DMS114 treated with DMSO at 0.1 percent for 48 hours (cell line): ENCODE data around the gene TPM1.
"Not testable (repeated sequence)": the region's sequence is repeated elsewhere in the genome, so short reads cannot be mapped to it uniquely, and the experiment has no call there.

Experiments
- DNase-seq: peaks from one replicate; lab custom pipeline; 2025; ENCODE audit not compliant: unreplicated experiment; lab: John Stamatoyannopoulos, UW

The TPM1 gene

GRCh38 chr15:63091679-63092446 lies 49.3 kb downstream of the TPM1 start:
- DNase-seq = no peak

DNA sequence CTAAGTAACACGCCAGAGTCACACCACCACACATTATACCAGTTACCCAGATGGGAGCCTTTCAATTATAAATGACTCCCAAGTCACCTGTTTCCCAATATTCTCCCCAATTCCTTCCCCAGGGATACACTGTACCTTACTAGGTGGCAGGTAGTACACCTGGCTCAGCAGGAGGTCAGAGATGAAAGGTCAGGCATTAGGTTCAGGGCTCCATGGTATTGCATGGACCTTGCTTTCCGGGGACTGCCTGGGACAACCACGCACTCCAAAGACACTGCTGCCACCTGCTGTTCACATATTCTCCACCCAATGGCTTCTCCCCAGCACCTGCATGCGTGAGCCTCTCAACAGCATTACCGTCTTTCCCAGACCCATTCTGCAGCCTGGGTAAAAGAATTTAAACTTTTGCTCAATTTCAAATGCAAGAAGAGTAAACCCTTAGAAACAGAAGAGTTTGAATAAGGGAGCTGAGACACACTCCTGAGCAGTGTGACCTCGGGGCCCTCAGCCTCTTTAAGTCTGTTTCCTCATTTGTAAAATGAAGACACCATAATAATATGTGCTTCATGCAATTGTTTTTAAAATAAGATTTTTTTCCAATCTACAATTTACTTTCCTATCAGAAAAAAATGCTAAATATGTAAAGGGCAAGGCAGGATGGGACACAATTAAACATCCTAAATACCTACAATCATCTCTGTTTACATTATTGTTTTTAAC lies 51.1 kb downstream of the TPM1 start:
- peak; percentile 76 for DNase-seq

GRCh38 chr15:63094495-63094931 lies 52.0 kb downstream of the TPM1 start:
- no peak for DNase-seq

- no peak for DNase-seq
Observed at GRCh38 chr15:63096178-63096577, 53.6 kb downstream of the TPM1 start.

- not testable (repeated sequence) for DNase-seq
Observed at GRCh38 chr15:63098901-63099300, 56.4 kb downstream of the TPM1 start.

GRCh38 chr15:63099581-63099980 lies 57.0 kb downstream of the TPM1 start:
- DNase-seq = not testable (repeated sequence)

DNA sequence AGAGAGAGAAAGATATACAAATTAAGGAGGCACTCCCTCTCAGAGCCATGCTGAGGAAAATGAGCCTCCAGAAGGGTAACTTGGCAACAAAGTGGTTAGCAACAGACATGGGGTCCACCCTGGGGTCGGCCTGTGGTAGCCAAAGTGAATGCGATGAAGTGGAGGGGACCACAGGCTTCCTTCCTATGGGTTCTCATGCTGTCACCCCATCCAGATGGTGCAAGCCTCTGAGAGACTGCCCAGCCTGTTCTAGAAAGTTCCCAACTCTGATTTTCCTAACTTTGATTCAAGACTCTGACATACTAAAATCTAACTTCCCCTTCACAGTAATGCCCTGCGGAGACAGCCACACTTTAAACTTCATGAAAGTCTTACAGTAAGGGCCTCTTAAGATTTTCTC lies 60.9 kb downstream of the TPM1 start:
- DNase-seq = no peak

DNA sequence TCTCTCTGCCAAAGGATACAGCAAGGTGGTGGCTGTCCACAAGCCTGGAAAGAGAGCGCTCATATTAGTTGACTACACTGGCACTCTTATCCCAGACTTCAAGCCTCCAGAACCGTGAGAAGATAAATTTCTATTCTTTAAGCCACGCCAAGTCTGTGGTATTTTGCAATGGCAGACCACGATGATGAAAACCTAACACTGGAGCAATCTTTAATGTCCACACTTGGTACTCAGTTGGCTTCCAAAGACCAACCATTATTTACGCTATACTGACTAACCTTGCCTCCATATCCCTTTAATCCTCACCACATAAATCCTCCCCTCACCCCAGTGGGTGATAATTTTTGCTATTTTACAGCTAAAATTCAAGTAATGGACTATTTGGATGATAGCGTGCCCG lies 62.2 kb downstream of the TPM1 start:
- DNase-seq = no peak

- not testable (repeated sequence) for DNase-seq
Observed at GRCh38 chr15:63105354-63105753, 62.8 kb downstream of the TPM1 start.

DNA sequence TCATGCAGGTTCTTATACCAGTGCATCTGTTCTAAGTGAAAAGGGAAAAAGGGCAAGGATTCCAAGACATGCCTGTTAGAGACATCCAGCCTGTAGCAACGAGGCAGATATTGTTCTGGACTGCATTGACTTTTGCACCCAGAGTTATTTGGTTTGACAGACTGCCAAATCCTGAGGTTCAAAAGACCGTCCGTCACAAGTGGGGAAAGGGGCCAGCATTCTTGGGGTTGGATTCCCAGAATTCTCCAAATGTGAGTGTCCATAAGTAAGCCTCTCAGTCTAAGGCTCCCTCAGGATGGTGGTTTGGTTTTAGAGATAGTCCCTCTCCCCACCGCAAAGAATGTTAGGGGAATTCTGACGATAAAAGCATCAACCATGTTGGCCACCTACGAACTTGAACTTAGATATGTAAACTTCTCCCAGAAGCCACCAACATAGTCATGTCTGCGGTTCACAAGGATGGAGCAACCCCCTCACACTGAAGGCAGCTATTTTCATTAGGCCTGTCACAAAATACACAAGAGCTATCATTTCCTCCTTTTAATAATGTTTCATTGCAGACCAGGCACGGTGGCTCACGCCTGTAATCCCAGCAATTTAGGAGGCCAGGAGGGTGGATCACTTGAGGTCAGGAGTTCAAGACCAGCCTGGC lies 65.5 kb downstream of the TPM1 start:
- DNase-seq = no peak

GRCh38 chr15:63109498-63109897 lies 67.0 kb downstream of the TPM1 start:
- DNase-seq = no peak

DNA sequence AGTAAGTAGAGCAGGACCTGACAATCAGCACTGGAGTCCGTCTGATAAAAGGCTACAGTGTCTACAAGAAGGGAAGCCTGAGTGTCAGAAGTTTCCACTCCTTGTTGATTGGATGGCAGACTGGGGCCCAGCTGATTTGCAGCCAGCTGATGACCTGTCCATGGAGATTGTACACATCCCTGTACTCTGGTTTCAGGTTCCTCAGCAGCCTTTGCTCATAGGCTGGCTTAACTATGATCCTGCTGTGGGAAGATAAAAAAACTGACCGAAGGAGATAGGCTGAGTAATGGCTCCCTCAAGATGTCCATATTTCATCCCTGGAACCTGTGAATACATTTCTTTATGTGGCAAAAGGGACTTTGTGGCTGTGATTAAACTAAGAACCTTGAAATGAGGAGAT lies 67.4 kb downstream of the TPM1 start:
- DNase-seq = no peak

DNA sequence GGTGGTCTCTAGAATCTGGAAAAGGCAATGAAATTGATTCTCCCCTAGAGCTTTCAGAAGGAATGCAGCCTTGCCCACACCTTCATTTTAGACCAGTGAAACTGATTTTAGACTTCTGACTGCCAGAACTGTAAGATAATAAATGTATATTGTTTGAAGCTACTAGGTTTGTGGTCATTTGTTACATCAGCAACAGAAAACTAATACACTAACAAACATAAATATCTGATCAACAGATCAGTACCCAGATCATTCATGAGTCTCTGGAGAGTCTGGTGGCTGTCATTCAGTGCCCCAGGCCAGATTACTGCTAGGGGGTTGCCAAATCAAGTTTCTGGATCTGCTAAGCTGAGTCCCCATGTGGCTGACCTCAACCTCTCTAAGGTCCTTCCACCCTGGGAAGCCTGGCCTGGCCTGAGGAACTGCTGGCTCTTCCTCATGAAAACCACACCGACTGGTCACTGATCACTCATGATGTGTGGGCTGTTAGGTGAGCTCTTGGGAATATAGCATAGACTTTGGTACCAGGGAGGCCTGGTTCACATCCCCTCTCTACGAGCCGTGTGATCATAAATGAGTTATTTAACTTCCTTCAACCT lies 68.0 kb downstream of the TPM1 start:
- no peak for DNase-seq

DNA sequence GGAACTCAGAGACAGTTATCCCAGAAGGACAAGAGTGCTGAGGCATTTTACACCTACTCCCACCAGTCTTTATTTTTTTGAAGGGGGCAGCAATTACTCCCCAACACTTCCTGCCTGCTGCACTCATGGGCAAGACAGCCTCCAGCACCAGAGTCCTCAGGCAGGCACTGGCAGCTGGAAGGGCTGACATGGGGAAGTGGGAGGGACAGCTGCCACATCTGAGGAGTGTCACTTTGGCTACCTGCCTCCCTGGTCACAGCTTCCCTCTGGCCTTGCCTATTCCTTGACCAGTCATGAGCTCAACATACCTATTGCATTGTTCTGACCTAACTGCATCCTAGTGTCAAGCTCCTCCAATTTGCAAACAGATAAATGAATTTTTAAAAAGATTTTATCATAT lies 68.9 kb downstream of the TPM1 start:
- DNase-seq = no peak

GRCh38 chr15:63112871-63113270 lies 70.3 kb downstream of the TPM1 start:
- no peak for DNase-seq

DNA sequence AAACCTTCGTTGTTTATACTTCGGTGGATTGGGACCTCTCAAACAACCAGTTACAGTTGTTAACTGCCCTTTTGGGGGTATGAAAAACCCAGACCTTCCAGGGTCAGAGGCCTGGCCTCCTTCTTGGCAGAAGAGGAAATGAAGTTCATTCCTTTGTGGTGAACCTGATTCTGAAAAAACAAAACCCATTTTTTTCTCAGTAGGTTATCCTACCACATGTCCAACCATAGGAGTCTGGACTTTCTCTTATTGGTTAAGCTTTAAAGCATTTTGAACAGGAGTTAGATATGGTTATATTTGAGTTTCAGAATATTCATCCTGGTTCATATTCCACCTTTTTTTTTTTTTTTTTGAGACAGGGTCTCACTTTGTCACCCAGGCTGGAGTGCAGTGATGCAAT lies 71.9 kb downstream of the TPM1 start:
- DNase-seq = no peak
